Neural progenitor cell (in vitro differentiated cells): ENCODE data around the gene RNLS.

Experiments
- EZH2 ChIP-seq: fragments of 200-600 bp; sonication (generic); IDR thresholded peaks from 2 replicates; pipeline ENCODE4 v1.6.1; 2017; ENCODE audit warnings: antibody characterized with exemption, mild to moderate bottlenecking, moderate library complexity
- EZH2phosphoT487 ChIP-seq: fragments of 200-600 bp; sonication (generic); IDR thresholded peaks from 2 replicates; pipeline ENCODE4 v1.6.1; 2017; ENCODE audit warnings: antibody characterized with exemption
- TF ChIP-seq, protein P1 (sequence below): fragments of 200-600 bp; sonication (generic); IDR thresholded peaks from 2 replicates; pipeline ENCODE4 v1.5.1; 2017; ENCODE audit warnings: antibody characterized with exemption, mild to moderate bottlenecking

- TF ChIP-seq, protein P1, sequence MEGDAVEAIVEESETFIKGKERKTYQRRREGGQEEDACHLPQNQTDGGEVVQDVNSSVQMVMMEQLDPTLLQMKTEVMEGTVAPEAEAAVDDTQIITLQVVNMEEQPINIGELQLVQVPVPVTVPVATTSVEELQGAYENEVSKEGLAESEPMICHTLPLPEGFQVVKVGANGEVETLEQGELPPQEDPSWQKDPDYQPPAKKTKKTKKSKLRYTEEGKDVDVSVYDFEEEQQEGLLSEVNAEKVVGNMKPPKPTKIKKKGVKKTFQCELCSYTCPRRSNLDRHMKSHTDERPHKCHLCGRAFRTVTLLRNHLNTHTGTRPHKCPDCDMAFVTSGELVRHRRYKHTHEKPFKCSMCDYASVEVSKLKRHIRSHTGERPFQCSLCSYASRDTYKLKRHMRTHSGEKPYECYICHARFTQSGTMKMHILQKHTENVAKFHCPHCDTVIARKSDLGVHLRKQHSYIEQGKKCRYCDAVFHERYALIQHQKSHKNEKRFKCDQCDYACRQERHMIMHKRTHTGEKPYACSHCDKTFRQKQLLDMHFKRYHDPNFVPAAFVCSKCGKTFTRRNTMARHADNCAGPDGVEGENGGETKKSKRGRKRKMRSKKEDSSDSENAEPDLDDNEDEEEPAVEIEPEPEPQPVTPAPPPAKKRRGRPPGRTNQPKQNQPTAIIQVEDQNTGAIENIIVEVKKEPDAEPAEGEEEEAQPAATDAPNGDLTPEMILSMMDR: no peak
- no peak for TF ChIP-seq EZH2
- TF ChIP-seq EZH2phosphoT487: no peak
Observed at GRCh38 chr10:88474884-88475844, 108.0 kb downstream of the RNLS start.
